ENCODE results near the gene STAC2. TPM values are rescaled to one million over a fixed set of nuclear protein-coding genes. Genes with fewer than 3 reads are reported as not detected.

The STAC2 gene
- total RNA-seq, 1 donor from 2014 or later = not detected

GRCh38 chr17:39174920-39175694 is 50.6 kb downstream of the STAC2 start:
- Histone ChIP-seq H3K36me3 (ENCODE audit: control insufficient read depth, insufficient read depth, low read length) (peaks cover 2% of the 10 kb centered on the region), H3K27me3 (ENCODE audit: control insufficient read depth, insufficient read depth, low read length) (no peaks in the 10 kb centered on the region), H3K4me3 (ENCODE audit: low read depth, low read length) (no peak overlapping the region)
- no peak for DNase-seq (ENCODE audit: low read depth)
- peak; percentile 78 for TF ChIP-seq CTCF (IDR thresholded peaks at IDR 0.05; ENCODE audit: insufficient read depth, low read length, poor library complexity, severe bottlenecking)

- Histone ChIP-seq H3K36me3 (ENCODE audit: control insufficient read depth, insufficient read depth, low read length) (peaks cover 2% of the 10 kb centered on the region), H3K27me3 (ENCODE audit: control insufficient read depth, insufficient read depth, low read length) (peaks cover 2% of the 10 kb centered on the region), H3K4me3 (ENCODE audit: low read depth, low read length) (no peak overlapping the region)
- no peak for TF ChIP-seq CTCF (IDR thresholded peaks at IDR 0.05; ENCODE audit: insufficient read depth, low read length, poor library complexity, severe bottlenecking)
- no peak for DNase-seq (ENCODE audit: low read depth)
Measured at GRCh38 chr17:39173526-39174274, 52.0 kb downstream of the STAC2 start.

- H3K36me3 ChIP-seq (ENCODE audit: control insufficient read depth, insufficient read depth, low read length) = peaks cover 2% of the 10 kb centered on the region
- peaks cover 4% of the 10 kb centered on the region for H3K27me3 ChIP-seq (ENCODE audit: control insufficient read depth, insufficient read depth, low read length)
- no peak overlapping the region for H3K4me3 ChIP-seq (ENCODE audit: low read depth, low read length)
- no peak for TF ChIP-seq CTCF (IDR thresholded peaks at IDR 0.05; ENCODE audit: insufficient read depth, low read length, poor library complexity, severe bottlenecking)
- no peak for DNase-seq (ENCODE audit: low read depth)
Measured at GRCh38 chr17:39173080-39173479, 52.7 kb downstream of the STAC2 start.

GRCh38 chr17:39171933-39172332 is 53.8 kb downstream of the STAC2 start:
- no peaks in the 10 kb centered on the region for H3K36me3 ChIP-seq (ENCODE audit: control insufficient read depth, insufficient read depth, low read length)
- TF ChIP-seq CTCF (IDR thresholded peaks at IDR 0.05; ENCODE audit: insufficient read depth, low read length, poor library complexity, severe bottlenecking) = no peak
- H3K4me3 ChIP-seq (ENCODE audit: low read depth, low read length) = no peak overlapping the region
- H3K27me3 ChIP-seq (ENCODE audit: control insufficient read depth, insufficient read depth, low read length) = peaks cover 11% of the 10 kb centered on the region
- DNase-seq (ENCODE audit: low read depth) = no peak

- Histone ChIP-seq H3K4me3 (ENCODE audit: low read depth, low read length) (no peak overlapping the region), H3K36me3 (ENCODE audit: control insufficient read depth, insufficient read depth, low read length) (no peaks in the 10 kb centered on the region), H3K27me3 (ENCODE audit: control insufficient read depth, insufficient read depth, low read length) (peaks cover 25% of the 10 kb centered on the region)
- TF ChIP-seq CTCF (IDR thresholded peaks at IDR 0.05; ENCODE audit: insufficient read depth, low read length, poor library complexity, severe bottlenecking) = no peak
- DNase-seq (ENCODE audit: low read depth) = no peak
Measured at GRCh38 chr17:39170558-39170957, 55.2 kb downstream of the STAC2 start.
